ENCODE results near the gene TUBB4A.

The TUBB4A gene

GRCh38 chr19:6524311-6524710, 22.2 kb upstream of the TUBB4A start:
- DNase-seq (ENCODE audit: low read depth), result no peak
- TF ChIP-seq CTCF (conservative IDR thresholded peaks at IDR 0.05; ENCODE audit: control insufficient read depth, insufficient read depth, low read depth, low read length), result no peak
- no peak overlapping the region for H3K4me3 ChIP-seq (ENCODE audit: control insufficient read depth, low read depth, low read length)

- no peak for DNase-seq (ENCODE audit: low read depth)
- H3K4me3 ChIP-seq (ENCODE audit: control insufficient read depth, low read depth, low read length), result no peak overlapping the region
- TF ChIP-seq CTCF (conservative IDR thresholded peaks at IDR 0.05; ENCODE audit: control insufficient read depth, insufficient read depth, low read depth, low read length), result no peak
Measured at GRCh38 chr19:6522712-6523111, 20.6 kb upstream of the TUBB4A start.

GRCh38 chr19:6521718-6522646, 19.9 kb upstream of the TUBB4A start:
- peak; percentile 45 for DNase-seq (ENCODE audit: low read depth)
- H3K4me3 ChIP-seq (ENCODE audit: control insufficient read depth, low read depth, low read length), result no peak overlapping the region
- TF ChIP-seq CTCF (conservative IDR thresholded peaks at IDR 0.05; ENCODE audit: control insufficient read depth, insufficient read depth, low read depth, low read length), result no peak

- DNase-seq (ENCODE audit: low read depth), result peak; percentile 90
- H3K4me3 ChIP-seq (ENCODE audit: control insufficient read depth, low read depth, low read length), result no peak overlapping the region
- no peak for TF ChIP-seq CTCF (conservative IDR thresholded peaks at IDR 0.05; ENCODE audit: control insufficient read depth, insufficient read depth, low read depth, low read length)
Measured at GRCh38 chr19:6519289-6519688, 17.2 kb upstream of the TUBB4A start.

- no peak for DNase-seq (ENCODE audit: low read depth)
- no peak for TF ChIP-seq CTCF (conservative IDR thresholded peaks at IDR 0.05; ENCODE audit: control insufficient read depth, insufficient read depth, low read depth, low read length)
- H3K4me3 ChIP-seq (ENCODE audit: control insufficient read depth, low read depth, low read length), result no peak overlapping the region
Measured at GRCh38 chr19:6518145-6518911, 16.2 kb upstream of the TUBB4A start.

- peak overlapping the region; percentile 60 for H3K4me3 ChIP-seq (ENCODE audit: control insufficient read depth, low read depth, low read length)
- TF ChIP-seq CTCF (conservative IDR thresholded peaks at IDR 0.05; ENCODE audit: control insufficient read depth, insufficient read depth, low read depth, low read length), result peak; percentile 84
Measured at GRCh38 chr19:6516659-6517291, 14.7 kb upstream of the TUBB4A start.

More at GRCh38 chr19:6516659-6517291, 14.7 kb upstream of the TUBB4A start:
- DNase-seq (ENCODE audit: low read depth), result peak; percentile 72
